ENCODE measurements around the gene SIL1. TPM values are rescaled to one million over a fixed set of nuclear protein-coding genes. Genes with fewer than 3 reads are reported as not detected.

Gene SIL1
- total and polyA plus RNA-seq, 2 of the 8 experiments (the other 6 are each of a cell fraction or from before 2014, with no cell fraction given): 8.3 to 12.8 TPM

DNA sequence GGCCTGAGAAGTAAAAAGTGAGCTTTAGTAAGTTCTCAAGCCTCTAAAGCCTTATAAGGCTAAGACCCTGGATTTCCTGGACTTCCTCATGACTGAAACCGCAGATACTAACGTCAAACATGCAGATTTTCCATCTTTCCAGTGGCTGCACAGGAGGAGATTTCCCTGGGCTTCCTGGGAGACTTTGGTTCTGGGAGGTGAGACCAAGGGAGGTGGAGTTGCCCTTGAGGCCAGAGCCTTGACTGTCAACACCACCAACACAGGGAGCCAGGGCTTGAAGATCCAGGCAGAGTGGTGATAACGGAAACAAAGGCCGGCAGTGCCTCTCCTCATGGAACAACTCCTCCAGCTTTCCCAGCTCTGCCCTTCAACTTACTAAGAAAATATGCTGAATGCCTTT, 178.3 kb downstream of the SIL1 start:
- Histone ChIP-seq H3K23ac (ENCODE audit: insufficient read length) (no peak overlapping the region), H3K9me3 (ENCODE audit: insufficient read depth in 2 of 2, low read depth in 1 of 2, low read length in 1 of 2) (no peaks in the 10 kb centered on the region), H4K5ac (ENCODE audit: insufficient read length, low read depth, low read length) (no peak overlapping the region), H3K23me2 (ENCODE audit: low read depth, low read length) (no peaks in the 10 kb centered on the region), H3K79me1 (ENCODE audit: low read depth, low read length) (no peaks in the 10 kb centered on the region), H2BK15ac (ENCODE audit: low read length) (no peak overlapping the region), H3K79me2 (ENCODE audit: control insufficient read depth in 1 of 2, insufficient read depth in 2 of 2, low read length in 2 of 2) (no peaks in the 10 kb centered on the region), H2AFZ (ENCODE audit: low read length) (no peak overlapping the region), H3K4me2 (ENCODE audit: insufficient read depth in 1 of 2, low read depth in 2 of 2, low read length in 2 of 2) (no peak overlapping the region), H3K27me3 (replicated peaks in 1 of 4; ENCODE audit: control insufficient read depth in 3 of 4, extremely low read depth in 1 of 4, insufficient read depth in 3 of 4, low read length in 3 of 4) (no peaks in the 10 kb centered on the region), H4K91ac (replicated peaks; ENCODE audit: insufficient read length, low read length) (no peak overlapping the region), H4K20me1 (replicated peaks in 1 of 2; ENCODE audit: control insufficient read depth in 1 of 2, insufficient read depth in 2 of 2, low read length in 2 of 2) (no peaks in the 10 kb centered on the region), H3K4me3 (ENCODE audit: extremely low read depth in 1 of 4, insufficient read depth in 2 of 4, low read depth in 3 of 4, low read length in 4 of 4) (no peak overlapping the region), H3K14ac (ENCODE audit: insufficient read length) (no peak overlapping the region), H3K56ac (replicated peaks; ENCODE audit: insufficient read length, low read depth, low read length) (no peak overlapping the region), H3K36me3 (ENCODE audit: control insufficient read depth in 2 of 4, insufficient read depth in 4 of 4, low read length in 3 of 4) (no peaks in the 10 kb centered on the region), H2BK20ac (ENCODE audit: low read length) (no peak overlapping the region), H2BK5ac (ENCODE audit: low read depth, low read length) (no peak overlapping the region), H2BK120ac (replicated peaks; ENCODE audit: low read depth, low read length) (no peak overlapping the region), H3K4me1 (replicated peaks in 1 of 4; ENCODE audit: control insufficient read depth in 3 of 4, insufficient read depth in 4 of 4, low read length in 3 of 4) (no peaks in the 10 kb centered on the region), H2BK12ac (ENCODE audit: low read depth, low read length) (no peak overlapping the region), H3K27ac (ENCODE audit: low read depth, low read length) (no peak overlapping the region), H4K8ac (ENCODE audit: extremely low read depth, insufficient read depth, low read length) (no peak overlapping the region), H3K9ac (replicated peaks in 1 of 4; ENCODE audit: extremely low read depth in 1 of 4, low read depth in 3 of 4, low read length in 3 of 4) (no peak overlapping the region), H3K18ac (ENCODE audit: extremely low read depth, low read length) (no peak overlapping the region), H3K4ac (replicated peaks; ENCODE audit: insufficient read length, low read depth, low read length) (no peak overlapping the region), H2AK5ac (ENCODE audit: low read depth, low read length) (no peak overlapping the region)
- 78% methylated on average over 4 of the region's 4 CpGs; no CpG with 5 or more reads in 1 of the 2 experiments for WGBS, 2 experiments (ENCODE audit: extremely low coverage in 1 of 2, insufficient coverage in 1 of 2, insufficient read length in 1 of 2, insufficient replicate concordance in 2 of 2, low coverage in 1 of 2, low lambda C conversion rate in 2 of 2, missing lambda C conversion rate in 1 of 2)
- ChIA-PET POLR2A (ENCODE audit: partially characterized antibody) (interaction anchor here (1.1 kb wide), 1 partner anchor 8 kb away, joined by 4 read pairs; no protein-coding TSS in a partner anchor), CTCF (ENCODE audit: partially characterized antibody) (interaction anchor here (1.1 to 1.4 kb wide), 2 partner anchors 19 to 410 kb away, joined by 3 to 4 read pairs; no protein-coding TSS in a partner anchor)
- no peak for FAIRE-seq
- no peak for DNase-seq (ENCODE audit: low read depth in 1 of 2, low spot score in 2 of 2)
- TF ChIP-seq MAFK (IDR thresholded peaks at IDR 0.05; ENCODE audit: low read depth, low read length) (no peak), GTF2F1 (IDR thresholded peaks at IDR 0.05; ENCODE audit: borderline replicate concordance, low read depth, low read length) (no peak), TEAD4 (IDR thresholded peaks at IDR 0.05; ENCODE audit: low read depth, low read length) (no peak), SIRT6 (IDR thresholded peaks at IDR 0.05; ENCODE audit: low read length) (no peak), POLR2A (IDR thresholded peaks at IDR 0.05; ENCODE audit: control extremely low read depth in 1 of 2, low read depth in 2 of 2, low read length in 2 of 2) (no peak), KDM1A (IDR thresholded peaks at IDR 0.05; ENCODE audit: borderline replicate concordance, low read length) (no peak), CEBPB (IDR thresholded peaks at IDR 0.05; ENCODE audit: low read depth, low read length) (no peak), CTBP2 (IDR thresholded peaks at IDR 0.05; ENCODE audit: borderline replicate concordance, insufficient read depth, insufficient read length, low read length) (no peak), ASH2L (IDR thresholded peaks at IDR 0.05; ENCODE audit: low read length) (no peak), YY1 (IDR thresholded peaks at IDR 0.05; ENCODE audit: low read depth, low read length) (no peak), KDM4A (IDR thresholded peaks at IDR 0.05; ENCODE audit: low read depth, low read length, severe bottlenecking) (no peak), CREB1 (IDR thresholded peaks at IDR 0.05) (no peak), SP4 (IDR thresholded peaks at IDR 0.05; ENCODE audit: low read length) (no peak)
- TF ChIP-seq, protein P1, sequence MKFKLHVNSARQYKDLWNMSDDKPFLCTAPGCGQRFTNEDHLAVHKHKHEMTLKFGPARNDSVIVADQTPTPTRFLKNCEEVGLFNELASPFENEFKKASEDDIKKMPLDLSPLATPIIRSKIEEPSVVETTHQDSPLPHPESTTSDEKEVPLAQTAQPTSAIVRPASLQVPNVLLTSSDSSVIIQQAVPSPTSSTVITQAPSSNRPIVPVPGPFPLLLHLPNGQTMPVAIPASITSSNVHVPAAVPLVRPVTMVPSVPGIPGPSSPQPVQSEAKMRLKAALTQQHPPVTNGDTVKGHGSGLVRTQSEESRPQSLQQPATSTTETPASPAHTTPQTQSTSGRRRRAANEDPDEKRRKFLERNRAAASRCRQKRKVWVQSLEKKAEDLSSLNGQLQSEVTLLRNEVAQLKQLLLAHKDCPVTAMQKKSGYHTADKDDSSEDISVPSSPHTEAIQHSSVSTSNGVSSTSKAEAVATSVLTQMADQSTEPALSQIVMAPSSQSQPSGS (IDR thresholded peaks at IDR 0.05; ENCODE audit: low read length): no peak
